GM19328 (cell line): Measurements from ENCODE around the gene DNAJB8.

Source experiments
- ATAC-seq: cut with Tn5 transposase; IDR thresholded peaks from one replicate; pipeline ENCODE4 v1.9.1; 2021; ENCODE audit warnings: mild to moderate bottlenecking, moderate library complexity; ENCODE audit not compliant: unreplicated experiment

The DNAJB8 gene

GRCh38 chr3:128466840-128467541 is at the start of gene DNAJB8:
Gene DNAJB8, minus strand, starts transcription at chr3:128466890. Its CDS starts 3,645 bp downstream, at chr3:128463245.
- no peak for ATAC-seq

GRCh38 chr3:128515967-128516366 is 49.3 kb upstream of the DNAJB8 start:
- ATAC-seq, result no peak

- no peak for ATAC-seq
Measured at GRCh38 chr3:128508852-128509251, 42.2 kb upstream of the DNAJB8 start.

- no peak for ATAC-seq
Measured at GRCh38 chr3:128506754-128507153, 40.1 kb upstream of the DNAJB8 start.

- ATAC-seq, result no peak
Measured at GRCh38 chr3:128505771-128506170, 39.1 kb upstream of the DNAJB8 start.

- no peak for ATAC-seq
Measured at GRCh38 chr3:128504963-128505730, 38.5 kb upstream of the DNAJB8 start.

GRCh38 chr3:128504533-128504915 is 37.8 kb upstream of the DNAJB8 start:
- no peak for ATAC-seq

- no peak for ATAC-seq
Measured at GRCh38 chr3:128503751-128504532, 37.3 kb upstream of the DNAJB8 start.

GRCh38 chr3:128503164-128503651 is 36.5 kb upstream of the DNAJB8 start:
- no peak for ATAC-seq

- ATAC-seq, result no peak
Measured at GRCh38 chr3:128502712-128503111, 36.0 kb upstream of the DNAJB8 start.

- no peak for ATAC-seq
Measured at GRCh38 chr3:128501431-128501830, 34.7 kb upstream of the DNAJB8 start.

GRCh38 chr3:128500556-128500955 is 33.9 kb upstream of the DNAJB8 start:
- no peak for ATAC-seq

- no peak for ATAC-seq
Measured at GRCh38 chr3:128499724-128500275, 33.1 kb upstream of the DNAJB8 start.

GRCh38 chr3:128498901-128499530 is 32.3 kb upstream of the DNAJB8 start:
- ATAC-seq, result no peak

- no peak for ATAC-seq
Measured at GRCh38 chr3:128498127-128498626, 31.5 kb upstream of the DNAJB8 start.

GRCh38 chr3:128497305-128498126 is 30.8 kb upstream of the DNAJB8 start:
- ATAC-seq, result no peak

GRCh38 chr3:128496602-128497304 is 30.1 kb upstream of the DNAJB8 start:
- no peak for ATAC-seq

- ATAC-seq, result no peak
Measured at GRCh38 chr3:128496019-128496601, 29.4 kb upstream of the DNAJB8 start.
